Liver (tissue), 9 donors: ENCODE measurements around the gene TPBGL. TPM values are rescaled to one million over a fixed set of nuclear protein-coding genes. Genes with fewer than 3 reads are reported as not detected.

ENCODE experiments used
- DNase-seq: peaks from one replicate; pipeline ENCODE4 v3.0.0-alpha.2; 2017; ENCODE audit warnings: low spot score
- H3K27ac ChIP-seq, 2 donors: one replicate each; pipeline ENCODE4 v1.7.0; 2013; ENCODE audit warnings: inconsistent platforms in 2 of 2, low read length in 2 of 2, control low read depth in 1 of 2, low read depth in 1 of 2, mild to moderate bottlenecking in 1 of 2
- H3K27me3 ChIP-seq, 4 donors: one replicate each; pipeline versions ENCODE4 v1.6.1 to v1.7.0; 2013; ENCODE audit warnings: low read length in 3 of 4, inconsistent platforms in 1 of 4, mild to moderate bottlenecking in 1 of 4, moderate library complexity in 1 of 4; ENCODE audit not compliant: control insufficient read depth in 4 of 4, insufficient read depth in 4 of 4
- H3K36me3 ChIP-seq, 4 donors: one replicate each; pipeline versions ENCODE4 v1.6.1 to v1.7.0; 2013; ENCODE audit warnings: low read length in 3 of 4, mild to moderate bottlenecking in 3 of 4, low read depth in 1 of 4, moderate library complexity in 1 of 4; ENCODE audit not compliant: control insufficient read depth in 4 of 4, insufficient read depth in 3 of 4
- H3K4me1 ChIP-seq, 4 donors: one replicate each; pipeline versions ENCODE4 v1.6.1 to v1.7.0; 2013; ENCODE audit warnings: low read length in 3 of 4, mild to moderate bottlenecking in 3 of 4, moderate library complexity in 1 of 4; ENCODE audit not compliant: control insufficient read depth in 4 of 4, insufficient read depth in 4 of 4
- H3K4me3 ChIP-seq, 3 donors: one replicate each; pipeline versions ENCODE4 v1.6.1 to v1.7.0; 2013; ENCODE audit warnings: low read length in 3 of 3, control low read depth in 1 of 3, low read depth in 1 of 3, mild to moderate bottlenecking in 1 of 3
- H3K9ac ChIP-seq, 2 donors: one replicate each; pipeline ENCODE4 v1.7.0; 2013; ENCODE audit warnings: low read length in 2 of 2, mild to moderate bottlenecking in 2 of 2, moderate library complexity in 2 of 2, control low read depth in 1 of 2, low read depth in 1 of 2
- H3K9me3 ChIP-seq, 4 donors: one replicate each; pipeline versions ENCODE4 v1.6.1 to v1.7.0; 2013; ENCODE audit warnings: low read length in 3 of 4; ENCODE audit not compliant: control insufficient read depth in 4 of 4
- ATF3 ChIP-seq: IDR thresholded peaks from 2 replicates; pipeline ENCODE4 v1.6.1; 2016; ENCODE audit warnings: antibody characterized with exemption
- CTCF ChIP-seq: fragments of 150-350 bp; IDR thresholded peaks from 2 replicates; pipeline ENCODE4 v1.5.1; 2017; ENCODE audit warnings: improper control_type of control experiment, low read depth, low read length; ENCODE audit not compliant: missing input control
- EGR1 ChIP-seq, 2 donors: IDR thresholded peaks; 2 replicates each; pipeline ENCODE4 v1.6.1; 2016 to 2018; ENCODE audit warnings: antibody characterized with exemption in 2 of 2, low read depth in 2 of 2
- FOXA1 ChIP-seq: IDR thresholded peaks from 2 replicates; pipeline ENCODE4 v1.6.1; 2016; ENCODE audit warnings: antibody characterized with exemption
- FOXA2 ChIP-seq: IDR thresholded peaks from 2 replicates; pipeline ENCODE4 v1.6.1; 2016; ENCODE audit warnings: antibody characterized with exemption
- GABPA ChIP-seq, 2 donors: IDR thresholded peaks in 1 of 2; conservative IDR thresholded peaks in 1 of 2; 2 replicates each; pipeline ENCODE4 v1.6.1; 2016; ENCODE audit warnings: antibody characterized with exemption in 2 of 2, mild to moderate bottlenecking in 1 of 2, moderate library complexity in 1 of 2
- HNF4A ChIP-seq, 2 donors: conservative IDR thresholded peaks; 2 replicates each; pipeline ENCODE4 v1.6.1; 2016; ENCODE audit warnings: antibody characterized with exemption in 2 of 2, mild to moderate bottlenecking in 2 of 2
- HNF4G ChIP-seq: IDR thresholded peaks from 2 replicates; pipeline ENCODE4 v1.6.1; 2016; ENCODE audit warnings: antibody characterized with exemption
- JUND ChIP-seq, 2 donors: IDR thresholded peaks; 2 replicates each; pipeline ENCODE4 v1.6.1; 2016; ENCODE audit warnings: antibody characterized with exemption in 2 of 2
- MAX ChIP-seq: IDR thresholded peaks from 2 replicates; pipeline ENCODE4 v1.6.1; 2016; ENCODE audit warnings: antibody characterized with exemption
- NR2F2 ChIP-seq: IDR thresholded peaks from 2 replicates; pipeline ENCODE4 v1.6.1; 2016; ENCODE audit warnings: antibody characterized with exemption
- RAD21 ChIP-seq, 2 donors: IDR thresholded peaks; 2 replicates each; pipeline ENCODE4 v1.6.1; 2016; ENCODE audit warnings: antibody characterized with exemption in 2 of 2, mild to moderate bottlenecking in 2 of 2
- REST ChIP-seq: IDR thresholded peaks from 2 replicates; pipeline ENCODE4 v1.6.1; 2016; ENCODE audit warnings: antibody characterized with exemption, mild to moderate bottlenecking
- RXRA ChIP-seq, 2 donors: IDR thresholded peaks; 2 replicates each; pipeline ENCODE4 v1.6.1; 2017 to 2018; ENCODE audit warnings: antibody characterized with exemption in 2 of 2, mild to moderate bottlenecking in 1 of 2
- SP1 ChIP-seq: IDR thresholded peaks from 2 replicates; pipeline ENCODE4 v1.6.1; 2018; ENCODE audit warnings: antibody characterized with exemption, mild to moderate bottlenecking
- TAF1 ChIP-seq: conservative IDR thresholded peaks from 2 replicates; pipeline ENCODE4 v1.6.1; 2016; ENCODE audit warnings: antibody characterized with exemption, mild to moderate bottlenecking
- YY1 ChIP-seq: IDR thresholded peaks from 2 replicates; pipeline ENCODE4 v1.6.1; 2016; ENCODE audit warnings: antibody characterized with exemption, mild to moderate bottlenecking
- ZBTB33 ChIP-seq: IDR thresholded peaks from 2 replicates; pipeline ENCODE4 v1.6.1; 2016; ENCODE audit warnings: antibody characterized with exemption
- WGBS: extraction: QIAGEN DNeasy Blood & Tissue Kit; methylation state at CpG from one replicate; pipeline ENCODE4 v1.1.7; 2013; 5-methylcytosine and 5-hydroxymethylcytosine counted together
- polyA plus RNA-seq, 2 donors: library from polyadenylated mRNA; stranded (reverse) in 1 of 2; unstranded in 1 of 2; fragments of 200-250 nt in 1 of 2; fragments of >200 nt in 1 of 2; fragmentation: Nextera tagmentation in 1 of 2; extraction: Ambion mirVana in 1 of 2; gene quantifications; one replicate each; pipeline versions ENCODE4 v1.2.1 to v1.2.3, GENCODE V29; 2013 to 2015
- total RNA-seq, 2 donors: library from RNA; depleted of rRNA; stranded (reverse); fragments of >200 nt; gene quantifications; one replicate each; pipeline ENCODE4 v1.2.3, GENCODE V29; 2014
- donor health status: healthy.
- donor health status: healthy.
- donor health status: healthy.
- donor health status: healthy.
- donor health status: healthy.

The TPBGL gene
- total and polyA plus RNA-seq, 4 donors = 0.05 TPM; not detected in 3

- no peaks in the 10 kb centered on the region for H3K27me3 ChIP-seq
- TF ChIP-seq RAD21 (IDR thresholded peaks at IDR 0.05) (no peak), NR2F2 (peak; percentile 31)
- no peaks in the 10 kb centered on the region for H3K9me3 ChIP-seq
- H3K36me3 ChIP-seq = no peaks in the 10 kb centered on the region
- DNase-seq = no peak
- WGBS = 57% methylated on average over 10 of the region's 10 CpGs
- no peak overlapping the region for H3K27ac ChIP-seq
- no peak overlapping the region for H3K4me3 ChIP-seq
- peaks cover 0 to 3% (median under 1%) of the 10 kb centered on the region in 4 donors for H3K4me1 ChIP-seq
- H3K9ac ChIP-seq = no peak overlapping the region
Observed at GRCh38 chr11:75260396-75261170, 20.0 kb downstream of the TPBGL start.

- H3K27ac ChIP-seq = no peak overlapping the region
- no peaks in the 10 kb centered on the region for H3K9me3 ChIP-seq
- TF ChIP-seq NR2F2 = no peak
- TF ChIP-seq EGR1 (IDR thresholded peaks at IDR 0.05; ENCODE audit: low read depth in 2 of 2) = no peak
- TF ChIP-seq GABPA (IDR thresholded peaks at IDR 0.05 in 1 of 2, conservative IDR thresholded peaks at IDR 0.05 in 1 of 2) = no peak
- TF ChIP-seq SP1 = no peak
- no peak for TF ChIP-seq HNF4A (conservative IDR thresholded peaks at IDR 0.05)
- TF ChIP-seq RXRA (IDR thresholded peaks at IDR 0.05) = no peak
- TF ChIP-seq HNF4G = no peak
- no peak for TF ChIP-seq CTCF
- no peak for TF ChIP-seq FOXA2
- TF ChIP-seq YY1 = no peak
- no peak for TF ChIP-seq FOXA1
- no peak for TF ChIP-seq REST
- no peak for TF ChIP-seq MAX
- TF ChIP-seq JUND (IDR thresholded peaks at IDR 0.05) = no peak
- no peak for TF ChIP-seq ATF3
- no peak for TF ChIP-seq ZBTB33
- TF ChIP-seq RAD21 (IDR thresholded peaks at IDR 0.05) = no peak
- no peak for TF ChIP-seq TAF1
- DNase-seq = no peak
- H3K36me3 ChIP-seq = peaks cover 0 to 2% (median 0%) of the 10 kb centered on the region in 4 donors
- H3K4me3 ChIP-seq = no peak overlapping the region
- H3K4me1 ChIP-seq = peaks cover 0 to 3% (median under 1%) of the 10 kb centered on the region in 4 donors
- H3K9ac ChIP-seq = no peak overlapping the region
- no peaks in the 10 kb centered on the region for H3K27me3 ChIP-seq
- WGBS = 77% methylated on average over 6 of the region's 6 CpGs
Observed at GRCh38 chr11:75261902-75262361, 21.4 kb downstream of the TPBGL start.
